GM18858 (cell line): Measurements from ENCODE around the gene ZNF521.

ENCODE experiments used
- ATAC-seq: cut with Tn5 transposase; IDR thresholded peaks from one replicate; pipeline ENCODE4 v1.9.1; 2021; ENCODE audit not compliant: unreplicated experiment

ZNF521 gene

GRCh38 chr18:25133879-25134278 is 218.1 kb downstream of the ZNF521 start:
- ATAC-seq, result no peak

- ATAC-seq, result no peak
Measured at GRCh38 chr18:25132786-25133496, 219.0 kb downstream of the ZNF521 start.

- no peak for ATAC-seq
Measured at GRCh38 chr18:25126751-25127150, 225.2 kb downstream of the ZNF521 start.

- no peak for ATAC-seq
Measured at GRCh38 chr18:25125680-25126079, 226.3 kb downstream of the ZNF521 start.

GRCh38 chr18:25123438-25124232 is 228.3 kb downstream of the ZNF521 start:
- no peak for ATAC-seq

- ATAC-seq, result no peak
Measured at GRCh38 chr18:25121442-25121841, 230.5 kb downstream of the ZNF521 start.

GRCh38 chr18:25113566-25113965 is 238.4 kb downstream of the ZNF521 start:
- no peak for ATAC-seq

GRCh38 chr18:25112821-25113434 is 239.0 kb downstream of the ZNF521 start:
- no peak for ATAC-seq

- no peak for ATAC-seq
Measured at GRCh38 chr18:25111377-25112288, 240.3 kb downstream of the ZNF521 start.

- ATAC-seq, result no peak
Measured at GRCh38 chr18:25109484-25109883, 242.5 kb downstream of the ZNF521 start.

GRCh38 chr18:25103468-25104155 is 248.4 kb downstream of the ZNF521 start:
- ATAC-seq, result no peak

GRCh38 chr18:25102662-25103061 is 249.3 kb downstream of the ZNF521 start:
- no peak for ATAC-seq

- no peak for ATAC-seq
Measured at GRCh38 chr18:25100418-25100817, 251.5 kb downstream of the ZNF521 start.

- no peak for ATAC-seq
Measured at GRCh38 chr18:25099895-25100294, 252.1 kb downstream of the ZNF521 start.

- no peak for ATAC-seq
Measured at GRCh38 chr18:25097569-25098056, 254.4 kb downstream of the ZNF521 start.

GRCh38 chr18:25097057-25097456 is 254.9 kb downstream of the ZNF521 start:
- no peak for ATAC-seq

- no peak for ATAC-seq
Measured at GRCh38 chr18:25093141-25093540, 258.8 kb downstream of the ZNF521 start.

GRCh38 chr18:25089470-25089869 is 262.5 kb downstream of the ZNF521 start:
- no peak for ATAC-seq

- ATAC-seq, result no peak
Measured at GRCh38 chr18:25086876-25087275, 265.1 kb downstream of the ZNF521 start.

- no peak for ATAC-seq
Measured at GRCh38 chr18:25081001-25081400, 271.0 kb downstream of the ZNF521 start.
